CD4-positive, alpha-beta T cell (primary cell): ENCODE data around the gene PRRT4. TPM values are rescaled to one million over a fixed set of nuclear protein-coding genes. Genes with fewer than 3 reads are reported as not detected.

ENCODE experiments used
- ATAC-seq: fragments of 200-7000 bp; cut with Tn5 transposase; one replicate; pipeline ENCODE4 v1.10.0; 2022; ENCODE audit warnings: mild to moderate bottlenecking; ENCODE audit not compliant: poor library complexity
- CTCF ChIA-PET: fragments of 350-600 bp; sonication (Branson Sonifier 250); formaldehyde crosslinking; loops from one replicate; lab custom pipeline; 2021; ENCODE audit warnings: antibody characterized with exemption, inconsistent platforms; lab: Charles Lee
- POLR2A ChIA-PET: fragments of 350-600 bp; sonication (Branson Sonifier 250); formaldehyde crosslinking; loops from one replicate; lab custom pipeline; 2021; ENCODE audit warnings: antibody characterized with exemption, inconsistent platforms; lab: Charles Lee
- DNase-seq, 14 experiments: peaks; one replicate each; pipeline ENCODE4 v3.0.0-alpha.2; 2013 to 2020; ENCODE audit warnings: mixed read lengths in 2 of 14
- H3K27ac ChIP-seq, 2 donors: one replicate each; pipeline versions ENCODE4 v1.5.1 to v1.7.0; 2013; ENCODE audit warnings: low read length in 2 of 2, low read depth in 1 of 2, mild to moderate bottlenecking in 1 of 2
- H3K27me3 ChIP-seq, 2 experiments: 1 replicate in 1 of 2; 2 replicates in 1 of 2; pipeline versions ENCODE4 v1.6.1 to v1.7.0; 2013; ENCODE audit warnings: low read length in 2 of 2, control low read depth in 1 of 2, mild to moderate bottlenecking in 1 of 2, moderate library complexity in 1 of 2; ENCODE audit not compliant: insufficient read depth in 2 of 2, control insufficient read depth in 1 of 2
- H3K36me3 ChIP-seq: one replicate; pipeline ENCODE4 v1.6.1; 2013; ENCODE audit warnings: low read length, control low read depth; ENCODE audit not compliant: insufficient read depth
- H3K4me1 ChIP-seq: one replicate; pipeline ENCODE4 v1.6.1; 2013; ENCODE audit warnings: low read length, control low read depth; ENCODE audit not compliant: insufficient read depth
- H3K4me3 ChIP-seq: one replicate; pipeline ENCODE4 v1.5.1; 2013; ENCODE audit warnings: mild to moderate bottlenecking, low read length, moderate library complexity
- H3K9me3 ChIP-seq, 2 experiments: 1 replicate in 1 of 2; 2 replicates in 1 of 2; pipeline versions ENCODE4 v1.6.1 to v1.7.0; 2013; ENCODE audit warnings: low read length in 2 of 2, mild to moderate bottlenecking in 2 of 2, control low read depth in 1 of 2, moderate library complexity in 1 of 2; ENCODE audit not compliant: control insufficient read depth in 1 of 2, insufficient read depth in 1 of 2
- H3K27ac Mint-ChIP-seq: one replicate; pipeline ENCODE4 v1.8.0; 2020; ENCODE audit warnings: mixed read lengths
- H3K27me3 Mint-ChIP-seq: one replicate; pipeline ENCODE4 v1.8.0; 2021; ENCODE audit warnings: mixed read lengths
- H3K36me3 Mint-ChIP-seq: one replicate; pipeline ENCODE4 v1.8.0; 2021; ENCODE audit warnings: low read depth, mixed read lengths
- H3K4me1 Mint-ChIP-seq: one replicate; pipeline ENCODE4 v1.8.0; 2021; ENCODE audit warnings: low read depth, mixed read lengths
- H3K4me3 Mint-ChIP-seq: one replicate; pipeline ENCODE4 v1.8.0; 2020; ENCODE audit warnings: mild to moderate bottlenecking, mixed read lengths
- H3K9me3 Mint-ChIP-seq: one replicate; pipeline ENCODE4 v1.8.0; 2020; ENCODE audit warnings: mixed read lengths
- intact Hi-C, 2 experiments: fragments of 100-400 bp; cut with DNase I in 1 of 2; cut with micrococcal nuclease in 1 of 2; formaldehyde crosslinking; loops; one replicate each; pipeline versions ENCODE4 v1.15.1 to v1.9.0; 2023 to 2025; cut with DNase I, micrococcal nuclease
- total RNA-seq, 174 experiments: library from RNA in 2 of 174; stranded (reverse) in 2 of 174; gene quantifications; one replicate each; pipeline ENCODE4 v1.2.3 and lab custom pipeline; 2021 to 2026
- TF ChIP-seq, protein P1 (sequence below): fragments of 200-600 bp; IDR thresholded peaks from one replicate; pipeline ENCODE4 v1.8.0; 2022; ENCODE audit warnings: antibody characterized with exemption, mild to moderate bottlenecking

The PRRT4 gene
- total RNA-seq, 2 experiments from 2014 or later: 0.47 to 0.63 TPM

GRCh38 chr7:128360359-128360678 is 1.2 kb downstream of the PRRT4 start:
- POLR2A ChIA-PET: no interaction called here
- Mint-ChIP-seq H3K4me3 (no peak overlapping the region), H3K27ac (no peak overlapping the region), H3K27me3 (peaks cover 53% of the 10 kb centered on the region), H3K9me3 (no peaks in the 10 kb centered on the region), H3K36me3 (no peaks in the 10 kb centered on the region), H3K4me1 (peaks cover 17% of the 10 kb centered on the region)
- CTCF ChIA-PET: no interaction called here
- no peak overlapping the region for H3K27ac ChIP-seq
- H3K4me3 ChIP-seq: no peak overlapping the region
- no peak for DNase-seq
- intact Hi-C loops: no loop called here
- no peak for ATAC-seq
- peaks cover 24% of the 10 kb centered on the region for H3K4me1 ChIP-seq
- peaks cover 11 to 22% of the 10 kb centered on the region in 2 experiments for H3K27me3 ChIP-seq
- H3K9me3 ChIP-seq: no peaks in the 10 kb centered on the region
- no peaks in the 10 kb centered on the region for H3K36me3 ChIP-seq
- TF ChIP-seq, protein P1, sequence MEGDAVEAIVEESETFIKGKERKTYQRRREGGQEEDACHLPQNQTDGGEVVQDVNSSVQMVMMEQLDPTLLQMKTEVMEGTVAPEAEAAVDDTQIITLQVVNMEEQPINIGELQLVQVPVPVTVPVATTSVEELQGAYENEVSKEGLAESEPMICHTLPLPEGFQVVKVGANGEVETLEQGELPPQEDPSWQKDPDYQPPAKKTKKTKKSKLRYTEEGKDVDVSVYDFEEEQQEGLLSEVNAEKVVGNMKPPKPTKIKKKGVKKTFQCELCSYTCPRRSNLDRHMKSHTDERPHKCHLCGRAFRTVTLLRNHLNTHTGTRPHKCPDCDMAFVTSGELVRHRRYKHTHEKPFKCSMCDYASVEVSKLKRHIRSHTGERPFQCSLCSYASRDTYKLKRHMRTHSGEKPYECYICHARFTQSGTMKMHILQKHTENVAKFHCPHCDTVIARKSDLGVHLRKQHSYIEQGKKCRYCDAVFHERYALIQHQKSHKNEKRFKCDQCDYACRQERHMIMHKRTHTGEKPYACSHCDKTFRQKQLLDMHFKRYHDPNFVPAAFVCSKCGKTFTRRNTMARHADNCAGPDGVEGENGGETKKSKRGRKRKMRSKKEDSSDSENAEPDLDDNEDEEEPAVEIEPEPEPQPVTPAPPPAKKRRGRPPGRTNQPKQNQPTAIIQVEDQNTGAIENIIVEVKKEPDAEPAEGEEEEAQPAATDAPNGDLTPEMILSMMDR: no peak

- no peak overlapping the region for H3K4me3 ChIP-seq
- no peaks in the 10 kb centered on the region for H3K9me3 ChIP-seq
- no peak overlapping the region for H3K27ac Mint-ChIP-seq
- peak overlapping the region; percentile 62 for H3K4me3 Mint-ChIP-seq
- H3K27ac ChIP-seq: no peak overlapping the region
- intact Hi-C loops: no loop called here
- peaks cover 49% of the 10 kb centered on the region for H3K27me3 Mint-ChIP-seq
- CTCF ChIA-PET: no interaction called here
- ATAC-seq (no peak), DNase-seq (no peak)
- peaks cover 17% of the 10 kb centered on the region for H3K4me1 Mint-ChIP-seq
- POLR2A ChIA-PET: no interaction called here
- H3K36me3 Mint-ChIP-seq: no peaks in the 10 kb centered on the region
- no peaks in the 10 kb centered on the region for H3K9me3 Mint-ChIP-seq
- TF ChIP-seq, protein P1: no peak
- peaks cover 24% of the 10 kb centered on the region for H3K4me1 ChIP-seq
- H3K27me3 ChIP-seq: peaks cover 9 to 22% of the 10 kb centered on the region in 2 experiments
- no peaks in the 10 kb centered on the region for H3K36me3 ChIP-seq
These were observed 1.6 kb downstream of the PRRT4 start for GRCh38 chr7:128359939-128360338.

DNA sequence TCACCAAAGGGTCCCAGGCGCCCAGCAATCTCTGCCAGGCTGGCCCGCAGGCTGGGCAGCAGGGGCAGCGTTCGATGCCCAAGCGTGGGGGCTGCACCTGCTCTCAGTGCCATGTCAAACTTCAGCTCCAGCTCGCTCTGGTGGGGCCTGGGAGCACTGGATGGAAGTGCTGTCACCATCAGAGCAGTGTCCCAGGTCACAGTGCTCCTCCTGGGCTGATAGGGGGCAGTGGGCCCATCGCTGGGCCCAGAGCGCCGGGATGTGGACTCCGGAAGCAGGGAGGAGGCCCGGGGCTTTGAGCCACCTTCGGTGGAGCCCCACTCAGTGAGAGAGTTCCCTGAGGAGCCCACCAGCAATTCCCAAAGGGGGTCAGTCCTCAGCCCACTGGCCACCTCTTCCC is 2.2 kb downstream of the PRRT4 start:
- peaks cover 17% of the 10 kb centered on the region for H3K4me1 Mint-ChIP-seq
- H3K36me3 Mint-ChIP-seq: no peaks in the 10 kb centered on the region
- TF ChIP-seq, protein P1: no peak
- no peaks in the 10 kb centered on the region for H3K36me3 ChIP-seq
- peaks cover 8 to 19% of the 10 kb centered on the region in 2 experiments for H3K27me3 ChIP-seq
- H3K27me3 Mint-ChIP-seq: peaks cover 43% of the 10 kb centered on the region
- no peaks in the 10 kb centered on the region for H3K9me3 ChIP-seq
- H3K4me3 ChIP-seq: no peak overlapping the region
- ATAC-seq (no peak), DNase-seq (no peak)
- no peak overlapping the region for H3K27ac ChIP-seq
- H3K9me3 Mint-ChIP-seq: no peaks in the 10 kb centered on the region
- intact Hi-C loops: no loop called here
- H3K27ac Mint-ChIP-seq: no peak overlapping the region
- peaks cover 24% of the 10 kb centered on the region for H3K4me1 ChIP-seq
- ChIA-PET POLR2A (no interaction called here), CTCF (no interaction called here)
- H3K4me3 Mint-ChIP-seq: peak overlapping the region; percentile 62
